K562 (cell line): ENCODE measurements around the gene SUPT5H. TPM values are rescaled to one million over a fixed set of nuclear protein-coding genes. Genes with fewer than 3 reads are reported as not detected.

ENCODE experiments used
- BHLHE40 ChIP-seq: IDR thresholded peaks from 2 replicates; pipeline ENCODE4 v1.6.1; 2011; ENCODE audit warnings: low read length, improper control_type of control experiment
- CXXC5 ChIP-seq: fragments of 250-450 bp; sonication (Bioruptor Pico); IDR thresholded peaks from 2 replicates; pipeline ENCODE4 v1.8.0; 2022; ENCODE audit warnings: inconsistent platforms, mild to moderate bottlenecking, moderate library complexity
- FOXO4 ChIP-seq: fragments of 450-650 bp; formaldehyde crosslinking; IDR thresholded peaks from 2 replicates; pipeline ENCODE4 v1.4.0; 2020; ENCODE audit warnings: mild to moderate bottlenecking, moderate library complexity
- KAT2B ChIP-seq: IDR thresholded peaks from one replicate; pipeline ENCODE4 v1.6.1; 2012; ENCODE audit warnings: low read depth, mild to moderate bottlenecking, control low read depth, inconsistent platforms, low read length, moderate library complexity
- PHF8 ChIP-seq: fragments of 200-600 bp; sonication (generic); IDR thresholded peaks from 2 replicates; pipeline ENCODE4 v1.6.1; 2012; ENCODE audit warnings: mixed run types, mild to moderate bottlenecking, inconsistent platforms, low read length, moderate library complexity, borderline replicate concordance
- PYGO2 ChIP-seq: fragments of 450-650 bp; IDR thresholded peaks from 2 replicates; pipeline ENCODE4 v1.6.1; 2016; ENCODE audit warnings: mild to moderate bottlenecking, missing genetic modification characterization, moderate library complexity, missing compliant biosample characterization
- RAD21 ChIP-seq, 2 experiments: fragments of 250-450 bp in 1 of 2; fragments of 450-650 bp in 1 of 2; sonication (Bioruptor Pico) in 1 of 2; formaldehyde crosslinking in 1 of 2; IDR thresholded peaks in 1 of 2; conservative IDR thresholded peaks in 1 of 2; 2 replicates each; pipeline versions ENCODE4 v1.4.0 to v1.8.0; 2020 to 2022; ENCODE audit warnings: mild to moderate bottlenecking in 2 of 2, moderate library complexity in 1 of 2
- RBFOX2 ChIP-seq: fragments of 200-400 bp; formaldehyde crosslinking; IDR thresholded peaks from 2 replicates; pipeline ENCODE4 v1.6.1; 2017; ENCODE audit warnings: low read depth, mild to moderate bottlenecking, low read length, moderate library complexity
- VEZF1 ChIP-seq: fragments of 200-800 bp; sonication (Bioruptor generic); IDR thresholded peaks from 2 replicates; pipeline ENCODE4 v1.6.1; 2017; ENCODE audit warnings: missing genetic modification characterization, missing compliant biosample characterization
- YY1 ChIP-seq, 3 experiments: IDR thresholded peaks; 2 replicates each; pipeline ENCODE4 v1.6.1; 2011; ENCODE audit warnings: low read length in 2 of 3, mild to moderate bottlenecking in 2 of 3, moderate library complexity in 2 of 3, borderline replicate concordance in 1 of 3, control low read depth in 1 of 3, low read depth in 1 of 3; ENCODE audit not compliant: insufficient read depth in 3 of 3, insufficient replicate concordance in 2 of 3, control insufficient read depth in 1 of 3, insufficient read length in 1 of 3; ENCODE audit errors: extremely low read depth in 1 of 3
- ZNF347 ChIP-seq: fragments of 450-650 bp; formaldehyde crosslinking; IDR thresholded peaks from 2 replicates; pipeline ENCODE4 v1.4.0; 2020; ENCODE audit warnings: low read depth, mild to moderate bottlenecking, moderate library complexity
- ZNF354B ChIP-seq: fragments of 250-450 bp; sonication (Bioruptor Pico); IDR thresholded peaks from 2 replicates; pipeline ENCODE4 v1.4.0; 2020
- polyA plus RNA-seq, 8 experiments: library from polyadenylated mRNA; depleted of rRNA in 4 of 8; stranded (reverse) in 5 of 8; unstranded in 3 of 8; fragments of >200 nt; fragmentation: Nextera tagmentation in 2 of 8; fragmentation: Illumina TruSeq in 1 of 8; extraction: Ambion mirVana in 2 of 8; extraction: Trizol in 1 of 8; gene quantifications; 2 replicates each; pipeline versions ENCODE4 v1.2.1 to v1.2.3, GENCODE V29; 2011 to 2014; ENCODE audit warnings: inconsistent platforms in 1 of 8, missing spikeins in 1 of 8
- total RNA-seq, 7 experiments: library from RNA; depleted of rRNA in 6 of 7; stranded (reverse); fragments of >200 nt in 6 of 7; fragmentation: Illumina TruSeq in 2 of 7; extraction: Trizol in 2 of 7; gene quantifications; 2 replicates each; pipeline versions ENCODE4 v1.2.1 to v1.2.3, GENCODE V29; 2011 to 2021; ENCODE audit warnings: low replicate concordance in 1 of 7
- TF ChIP-seq, protein P1 (sequence below), 2 experiments: fragments of 450-650 bp; formaldehyde crosslinking in 1 of 2; IDR thresholded peaks; 2 replicates each; pipeline versions ENCODE4 v1.4.0 to v1.6.1; 2014 to 2020; ENCODE audit warnings: mild to moderate bottlenecking in 2 of 2, borderline replicate concordance in 1 of 2, low read depth in 1 of 2

The SUPT5H gene
- total and polyA plus RNA-seq, 9 of the 15 experiments (the other 6 are each of a cell fraction or from before 2014, with no cell fraction given), result 13.3 to 85.9 (median 35.9) TPM

- TF ChIP-seq PHF8 (peak; percentile 70; the same call in 1 of the 2 replicates), KAT2B (no peak), CXXC5 (peak; percentile 46), BHLHE40 (0 out of 2 replicates have a peak, but pooled peaks have one; percentile 14), FOXO4 (0 out of 2 replicates have a peak, but pooled peaks have one; percentile 41), RAD21 (CRISPR knock-in tag; conservative IDR thresholded peaks at IDR 0.05 in 1 of 2, IDR thresholded peaks at IDR 0.05 in 1 of 2) (no peak), PYGO2 (tag) (no peak), RBFOX2 (peak; percentile 70), ZNF347 (CRISPR knock-in tag) (no peak), YY1 (IDR thresholded peaks at IDR 0.05; ENCODE audit: borderline replicate concordance in 1 of 3, control insufficient read depth in 1 of 3, extremely low read depth in 1 of 3, insufficient read depth in 3 of 3, insufficient read length in 1 of 3, insufficient replicate concordance in 2 of 3, low read depth in 1 of 3, low read length in 2 of 3) (peak in 1 of 3 experiments; percentile 25), ZNF354B (CRISPR knock-in tag) (no peak), VEZF1 (CRISPR knock-in tag) (peak; percentile 96)
- TF ChIP-seq, protein P1, sequence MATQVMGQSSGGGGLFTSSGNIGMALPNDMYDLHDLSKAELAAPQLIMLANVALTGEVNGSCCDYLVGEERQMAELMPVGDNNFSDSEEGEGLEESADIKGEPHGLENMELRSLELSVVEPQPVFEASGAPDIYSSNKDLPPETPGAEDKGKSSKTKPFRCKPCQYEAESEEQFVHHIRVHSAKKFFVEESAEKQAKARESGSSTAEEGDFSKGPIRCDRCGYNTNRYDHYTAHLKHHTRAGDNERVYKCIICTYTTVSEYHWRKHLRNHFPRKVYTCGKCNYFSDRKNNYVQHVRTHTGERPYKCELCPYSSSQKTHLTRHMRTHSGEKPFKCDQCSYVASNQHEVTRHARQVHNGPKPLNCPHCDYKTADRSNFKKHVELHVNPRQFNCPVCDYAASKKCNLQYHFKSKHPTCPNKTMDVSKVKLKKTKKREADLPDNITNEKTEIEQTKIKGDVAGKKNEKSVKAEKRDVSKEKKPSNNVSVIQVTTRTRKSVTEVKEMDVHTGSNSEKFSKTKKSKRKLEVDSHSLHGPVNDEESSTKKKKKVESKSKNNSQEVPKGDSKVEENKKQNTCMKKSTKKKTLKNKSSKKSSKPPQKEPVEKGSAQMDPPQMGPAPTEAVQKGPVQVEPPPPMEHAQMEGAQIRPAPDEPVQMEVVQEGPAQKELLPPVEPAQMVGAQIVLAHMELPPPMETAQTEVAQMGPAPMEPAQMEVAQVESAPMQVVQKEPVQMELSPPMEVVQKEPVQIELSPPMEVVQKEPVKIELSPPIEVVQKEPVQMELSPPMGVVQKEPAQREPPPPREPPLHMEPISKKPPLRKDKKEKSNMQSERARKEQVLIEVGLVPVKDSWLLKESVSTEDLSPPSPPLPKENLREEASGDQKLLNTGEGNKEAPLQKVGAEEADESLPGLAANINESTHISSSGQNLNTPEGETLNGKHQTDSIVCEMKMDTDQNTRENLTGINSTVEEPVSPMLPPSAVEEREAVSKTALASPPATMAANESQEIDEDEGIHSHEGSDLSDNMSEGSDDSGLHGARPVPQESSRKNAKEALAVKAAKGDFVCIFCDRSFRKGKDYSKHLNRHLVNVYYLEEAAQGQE (IDR thresholded peaks at IDR 0.05; ENCODE audit: borderline replicate concordance), result no peak
- TF ChIP-seq, protein P1 (CRISPR knock-in tag; IDR thresholded peaks at IDR 0.05; ENCODE audit: low read depth), result no peak
Measured at GRCh38 chr19:39409208-39410016, 36.0 kb upstream of the SUPT5H start (continued).
